GM12801 (cell line): ENCODE measurements around the gene SCAP.

ENCODE experiments used
- CTCF ChIP-seq: IDR thresholded peaks from one replicate; pipeline ENCODE4 v1.5.1; 2011; ENCODE audit warnings: control low read depth; ENCODE audit not compliant: insufficient read length; ENCODE audit errors: extremely low read depth

SCAP gene

DNA sequence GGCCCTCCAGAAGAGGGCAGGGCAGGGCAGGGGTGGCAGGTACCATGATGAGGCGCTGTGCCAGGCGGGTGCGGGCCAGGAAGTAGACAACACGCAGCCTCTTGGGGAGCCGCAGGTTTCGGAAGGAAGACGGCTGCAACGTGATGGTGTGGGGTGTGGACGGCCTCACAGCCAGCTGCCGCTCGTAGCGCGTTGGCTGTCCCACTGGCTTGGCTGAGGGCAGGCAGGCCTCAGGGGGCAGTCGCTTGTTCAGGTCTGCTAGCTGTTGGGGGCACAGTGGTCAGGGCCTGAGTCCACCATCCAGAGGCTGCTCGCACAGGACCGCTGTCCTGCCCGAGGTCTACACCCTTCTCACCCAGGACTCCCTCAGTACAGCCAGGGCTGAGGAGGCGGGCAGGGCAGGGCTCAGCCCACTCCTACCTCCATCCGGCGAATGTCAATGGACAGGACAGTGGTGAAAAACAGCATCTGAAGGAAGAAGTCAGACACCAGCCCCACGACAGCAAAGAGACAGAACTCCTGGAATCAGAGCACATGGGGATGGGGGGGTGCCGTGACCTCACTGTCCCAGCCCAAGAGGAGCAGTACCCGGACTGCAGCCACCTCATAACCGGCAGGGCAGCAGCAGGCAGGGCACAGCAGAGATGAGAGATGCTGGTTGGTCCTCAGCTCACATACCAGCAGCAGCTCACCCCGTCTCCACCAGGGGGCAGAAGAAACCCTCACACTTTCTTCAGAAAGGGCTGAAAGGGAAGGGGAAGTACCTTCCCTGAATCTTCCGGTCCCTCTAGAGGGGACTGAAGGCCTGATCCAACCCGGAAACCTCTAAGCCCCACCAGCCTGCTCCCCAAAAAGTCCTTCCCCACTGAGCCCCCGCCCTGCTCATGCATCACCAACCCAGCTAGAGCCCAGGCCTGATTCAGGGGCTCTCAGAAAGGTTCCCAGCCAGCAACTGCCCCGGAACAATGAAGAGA lies 54.9 kb downstream of the SCAP start:
- TF ChIP-seq CTCF, result peak; percentile 42

- no peak for TF ChIP-seq CTCF
These were observed 55.7 kb downstream of the SCAP start for GRCh38 chr3:47420044-47420430.

GRCh38 chr3:47419083-47420043 lies 56.4 kb downstream of the SCAP start:
- no peak for TF ChIP-seq CTCF

DNA sequence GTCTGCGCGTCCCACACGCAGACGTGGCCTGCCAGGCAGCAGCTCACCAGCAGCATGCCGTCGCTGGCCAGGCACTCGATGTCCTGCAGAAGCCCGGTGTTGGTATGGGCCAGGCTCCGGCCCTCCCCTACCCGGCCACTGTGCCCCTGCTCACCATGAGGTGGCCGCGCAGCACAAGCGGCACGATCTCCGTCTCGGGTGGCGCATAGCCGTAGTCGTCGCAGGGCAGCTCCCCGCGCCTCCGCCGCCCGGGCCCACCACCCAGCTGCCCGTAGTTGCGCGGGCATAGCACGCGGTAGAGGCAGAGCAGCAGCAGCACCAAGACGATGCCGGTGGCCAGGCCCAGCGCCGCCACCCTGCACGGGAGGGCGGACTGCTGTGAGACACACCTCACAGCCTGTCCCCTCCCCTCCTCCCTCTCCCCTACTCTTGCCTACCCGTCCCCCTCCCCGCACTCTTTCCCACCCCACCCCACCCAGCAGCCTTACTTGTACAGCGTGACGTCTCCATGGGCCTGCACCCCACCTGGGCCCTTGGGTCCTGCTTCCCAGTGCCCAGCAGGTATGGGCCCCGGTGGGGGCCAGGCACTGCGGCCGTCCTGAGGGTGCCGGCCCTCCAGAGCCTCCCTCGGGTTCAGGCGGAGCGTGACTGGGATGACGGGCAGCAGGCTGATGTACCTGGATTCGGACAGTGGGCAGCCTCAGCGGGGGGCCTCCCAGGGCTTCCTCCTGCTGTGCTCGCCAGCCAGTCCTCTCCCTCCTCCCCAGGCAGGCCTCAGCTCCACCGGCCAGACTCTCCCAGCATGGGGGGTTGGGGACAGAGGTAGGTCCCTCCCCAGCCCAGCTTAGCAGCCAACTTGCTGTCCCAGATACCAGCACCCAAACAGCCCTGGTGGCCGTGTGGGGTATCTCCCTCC lies 57.3 kb downstream of the SCAP start:
- TF ChIP-seq CTCF, result no peak

- TF ChIP-seq CTCF, result no peak
These were observed 59.7 kb downstream of the SCAP start for GRCh38 chr3:47416041-47416440.

GRCh38 chr3:47414666-47415587 lies 60.8 kb downstream of the SCAP start:
- TF ChIP-seq CTCF, result no peak
